ENCODE data around the gene PACSIN3. TPM values are rescaled to one million over a fixed set of nuclear protein-coding genes. Genes with fewer than 3 reads are reported as not detected.
A peak's percentile ranks its signal among the peaks of the same experiment; 100 is the strongest.

PACSIN3 gene
- total and polyA plus RNA-seq, 2 of the 13 experiments (the other 11 are each of a cell fraction or from before 2014, with no cell fraction given), result 47.9 to 93.3 TPM

DNA sequence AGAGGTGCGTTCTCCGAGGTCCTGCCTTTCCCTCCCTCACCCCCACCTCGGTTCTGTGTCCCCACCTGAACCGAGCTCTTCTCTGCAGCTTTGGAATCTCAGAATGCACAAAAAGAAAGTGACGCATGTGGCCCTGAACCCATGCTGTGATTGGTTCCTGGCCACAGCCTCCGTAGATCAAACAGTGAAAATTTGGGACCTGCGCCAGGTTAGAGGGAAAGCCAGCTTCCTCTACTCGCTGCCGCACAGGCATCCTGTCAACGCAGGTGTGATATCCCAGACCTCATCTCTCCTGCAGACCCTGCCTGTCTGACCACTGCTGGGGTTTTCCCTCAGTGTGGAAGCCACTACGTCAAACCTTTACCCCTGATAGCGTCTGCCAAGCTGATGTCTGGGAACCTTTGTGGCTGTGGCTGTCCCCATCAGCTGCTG lies 48.5 kb upstream of the PACSIN3 start:
- no TSS peak for BruUV-seq (replicated peaks)
- no peaks in the 10 kb centered on the region for H3K27me3 ChIP-seq (ENCODE audit: control insufficient read depth in 1 of 2, insufficient read depth in 2 of 2, low read length in 2 of 2)
- CTCF ChIA-PET (ENCODE audit: low intra/inter-chr PET ratio, low total read pairs), result interaction anchor here (1.3 to 2.3 kb wide), 2 partner anchors 25 to 121 kb away, joined by 7 to 9 read pairs; no protein-coding TSS in a partner anchor

More for the DNA sequence above, 48.5 kb upstream of the PACSIN3 start:
- POLR2A ChIA-PET, result interaction anchor here (1.0 to 3.2 kb wide), 5 partner anchors 14 to 57 kb away, joined by 3 to 25 read pairs (median 6); partner anchors contain the start of genes ACP2 and DDB2
- no peaks in the 10 kb centered on the region; the same call in 1 of the 2 replicates for H4K20me1 ChIP-seq (ENCODE audit: insufficient read depth, low read length)
- no peaks in the 10 kb centered on the region for H3K79me2 ChIP-seq (ENCODE audit: insufficient read depth, low read length)
- H2AFZ ChIP-seq (ENCODE audit: low read length), result no peak overlapping the region
- ATAC-seq (peak; percentile 10; the same call in 2 of the 3 replicates), DNase-seq (ENCODE audit: low spot score) (no peak), FAIRE-seq (no peak)
- in situ Hi-C loops (cut with HindIII; ENCODE audit: extremely low pct_ligation_motif_present, low pct_unique_long_range_greater_than_20kb), result no loop called here
- no peak overlapping the region for H3K4me3 ChIP-seq (replicated peaks in 1 of 3; ENCODE audit: insufficient read depth in 1 of 3, low read depth in 2 of 3, low read length in 3 of 3)
- peaks cover 14 to 33% of the 10 kb centered on the region in 2 experiments for H3K36me3 ChIP-seq (replicated peaks in 1 of 2; ENCODE audit: control insufficient read depth in 1 of 2, insufficient read depth in 2 of 2, low read length in 2 of 2)
- peaks cover 16% of the 10 kb centered on the region for H3K4me1 ChIP-seq (ENCODE audit: insufficient read depth, low read length)
- H3K27ac ChIP-seq (ENCODE audit: extremely low read length, insufficient read depth, low read length), result no peak overlapping the region
- TF ChIP-seq, protein P1, sequence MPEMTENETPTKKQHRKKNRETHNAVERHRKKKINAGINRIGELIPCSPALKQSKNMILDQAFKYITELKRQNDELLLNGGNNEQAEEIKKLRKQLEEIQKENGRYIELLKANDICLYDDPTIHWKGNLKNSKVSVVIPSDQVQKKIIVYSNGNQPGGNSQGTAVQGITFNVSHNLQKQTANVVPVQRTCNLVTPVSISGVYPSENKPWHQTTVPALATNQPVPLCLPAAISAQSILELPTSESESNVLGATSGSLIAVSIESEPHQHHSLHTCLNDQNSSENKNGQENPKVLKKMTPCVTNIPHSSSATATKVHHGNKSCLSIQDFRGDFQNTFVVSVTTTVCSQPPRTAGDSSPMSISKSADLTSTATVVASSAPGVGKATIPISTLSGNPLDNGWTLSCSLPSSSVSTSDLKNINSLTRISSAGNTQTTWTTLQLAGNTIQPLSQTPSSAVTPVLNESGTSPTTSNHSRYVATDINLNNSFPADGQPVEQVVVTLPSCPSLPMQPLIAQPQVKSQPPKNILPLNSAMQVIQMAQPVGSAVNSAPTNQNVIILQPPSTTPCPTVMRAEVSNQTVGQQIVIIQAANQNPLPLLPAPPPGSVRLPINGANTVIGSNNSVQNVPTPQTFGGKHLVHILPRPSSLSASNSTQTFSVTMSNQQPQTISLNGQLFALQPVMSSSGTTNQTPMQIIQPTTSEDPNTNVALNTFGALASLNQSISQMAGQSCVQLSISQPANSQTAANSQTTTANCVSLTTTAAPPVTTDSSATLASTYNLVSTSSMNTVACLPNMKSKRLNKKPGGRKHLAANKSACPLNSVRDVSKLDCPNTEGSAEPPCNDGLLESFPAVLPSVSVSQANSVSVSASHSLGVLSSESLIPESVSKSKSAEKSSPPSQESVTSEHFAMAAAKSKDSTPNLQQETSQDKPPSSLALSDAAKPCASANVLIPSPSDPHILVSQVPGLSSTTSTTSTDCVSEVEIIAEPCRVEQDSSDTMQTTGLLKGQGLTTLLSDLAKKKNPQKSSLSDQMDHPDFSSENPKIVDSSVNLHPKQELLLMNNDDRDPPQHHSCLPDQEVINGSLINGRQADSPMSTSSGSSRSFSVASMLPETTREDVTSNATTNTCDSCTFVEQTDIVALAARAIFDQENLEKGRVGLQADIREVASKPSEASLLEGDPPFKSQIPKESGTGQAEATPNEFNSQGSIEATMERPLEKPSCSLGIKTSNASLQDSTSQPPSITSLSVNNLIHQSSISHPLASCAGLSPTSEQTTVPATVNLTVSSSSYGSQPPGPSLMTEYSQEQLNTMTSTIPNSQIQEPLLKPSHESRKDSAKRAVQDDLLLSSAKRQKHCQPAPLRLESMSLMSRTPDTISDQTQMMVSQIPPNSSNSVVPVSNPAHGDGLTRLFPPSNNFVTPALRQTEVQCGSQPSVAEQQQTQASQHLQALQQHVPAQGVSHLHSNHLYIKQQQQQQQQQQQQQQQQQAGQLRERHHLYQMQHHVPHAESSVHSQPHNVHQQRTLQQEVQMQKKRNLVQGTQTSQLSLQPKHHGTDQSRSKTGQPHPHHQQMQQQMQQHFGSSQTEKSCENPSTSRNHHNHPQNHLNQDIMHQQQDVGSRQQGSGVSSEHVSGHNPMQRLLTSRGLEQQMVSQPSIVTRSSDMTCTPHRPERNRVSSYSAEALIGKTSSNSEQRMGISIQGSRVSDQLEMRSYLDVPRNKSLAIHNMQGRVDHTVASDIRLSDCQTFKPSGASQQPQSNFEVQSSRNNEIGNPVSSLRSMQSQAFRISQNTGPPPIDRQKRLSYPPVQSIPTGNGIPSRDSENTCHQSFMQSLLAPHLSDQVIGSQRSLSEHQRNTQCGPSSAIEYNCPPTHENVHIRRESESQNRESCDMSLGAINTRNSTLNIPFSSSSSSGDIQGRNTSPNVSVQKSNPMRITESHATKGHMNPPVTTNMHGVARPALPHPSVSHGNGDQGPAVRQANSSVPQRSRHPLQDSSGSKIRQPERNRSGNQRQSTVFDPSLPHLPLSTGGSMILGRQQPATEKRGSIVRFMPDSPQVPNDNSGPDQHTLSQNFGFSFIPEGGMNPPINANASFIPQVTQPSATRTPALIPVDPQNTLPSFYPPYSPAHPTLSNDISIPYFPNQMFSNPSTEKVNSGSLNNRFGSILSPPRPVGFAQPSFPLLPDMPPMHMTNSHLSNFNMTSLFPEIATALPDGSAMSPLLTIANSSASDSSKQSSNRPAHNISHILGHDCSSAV (CRISPR knock-in tag; IDR thresholded peaks at IDR 0.05; ENCODE audit: borderline replicate concordance), result no peak
- TF ChIP-seq SNAPC5 (CRISPR knock-in tag; IDR thresholded peaks at IDR 0.05; ENCODE audit: borderline replicate concordance) (no peak), REXO4 (CRISPR knock-in tag; IDR thresholded peaks at IDR 0.05; ENCODE audit: borderline replicate concordance) (no peak), YY1 (IDR thresholded peaks at IDR 0.05; ENCODE audit: insufficient read depth, insufficient replicate concordance, low read depth, low read length) (no peak), ZNF713 (CRISPR knock-in tag; IDR thresholded peaks at IDR 0.05) (no peak)
- WGBS (ENCODE audit: low lambda C conversion rate), result 88% methylated on average over 12 of the region's 12 CpGs
- intact Hi-C loops (cut with micrococcal nuclease; ENCODE audit: unreplicated experiment), result no loop called here
- H3K9ac ChIP-seq (ENCODE audit: insufficient read depth, low read depth, low read length), result no peak overlapping the region
- H3K9me3 ChIP-seq (ENCODE audit: low read length), result no peaks in the 10 kb centered on the region
- no peak overlapping the region for H3K4me2 ChIP-seq (ENCODE audit: low read depth, low read length)
